IMR-90 (cell line): ENCODE measurements around the gene TRMT1. TPM values are rescaled to one million over a fixed set of nuclear protein-coding genes. Genes with fewer than 3 reads are reported as not detected.
A peak's percentile ranks its signal among the peaks of the same experiment; 100 is the strongest.

Source experiments
- ATAC-seq: fragments of 200-7000 bp; cut with Tn5 transposase; 2 replicates; pipeline ENCODE4 v1.9.1; 2020; ENCODE audit warnings: low read depth, mild to moderate bottlenecking, moderate library complexity
- BruUV-seq: library from RNA; stranded (reverse); fragments of 400-500 nt; replicated peaks from 2 replicates; lab custom pipeline; 2021; lab: Mats Ljungman, UMichigan
- CTCF ChIA-PET: fragments of 300-600 bp; formaldehyde crosslinking; extraction: SDS; loops from one replicate; lab custom pipeline; 2021; ENCODE audit warnings: antibody characterized with exemption; lab: Yijun Ruan, JAX
- POLR2A ChIA-PET: fragments of 300-600 bp; sonication (Branson Sonifier 250); formaldehyde crosslinking; loops from one replicate; lab custom pipeline; 2022; ENCODE audit warnings: antibody characterized with exemption; ENCODE audit not compliant: unreplicated experiment; lab: Charles Lee
- DNase-seq: peaks from one replicate; pipeline ENCODE4 v3.0.0; 2013
- H2AFZ ChIP-seq: replicated peaks from 2 replicates; pipeline ENCODE3; 2013; ENCODE audit warnings: low read length, mild to moderate bottlenecking; ENCODE audit not compliant: poor library complexity
- H2AK5ac ChIP-seq: 2 replicates; pipeline ENCODE4 v1.6.1; 2013; ENCODE audit warnings: low read depth, low read length, inconsistent platforms
- H2AK9ac ChIP-seq: replicated peaks from 2 replicates; pipeline ENCODE3; 2013; ENCODE audit warnings: mild to moderate bottlenecking, low read depth, low read length, moderate library complexity; ENCODE audit not compliant: poor library complexity
- H2BK120ac ChIP-seq: 2 replicates; pipeline ENCODE4 v1.6.1; 2013; ENCODE audit warnings: low read depth, low read length, inconsistent platforms
- H2BK15ac ChIP-seq: 3 replicates; pipeline ENCODE4 v1.6.1; 2013; ENCODE audit warnings: low read depth, low read length, inconsistent platforms
- H2BK20ac ChIP-seq: 2 replicates; pipeline ENCODE4 v1.6.1; 2013; ENCODE audit warnings: low read depth, mild to moderate bottlenecking, inconsistent platforms, low read length, moderate library complexity
- H2BK5ac ChIP-seq: 2 replicates; pipeline ENCODE4 v1.6.1; 2013; ENCODE audit warnings: mild to moderate bottlenecking, low read depth, low read length, inconsistent platforms; ENCODE audit not compliant: poor library complexity, severe bottlenecking
- H3K14ac ChIP-seq: replicated peaks from 2 replicates; pipeline ENCODE4 v1.6.1; 2013; ENCODE audit warnings: low read depth, low read length, inconsistent platforms
- H3K18ac ChIP-seq: 2 replicates; pipeline ENCODE4 v1.6.1; 2013; ENCODE audit warnings: low read depth, low read length, control low read depth
- H3K23ac ChIP-seq: 2 replicates; pipeline ENCODE4 v1.6.1; 2013; ENCODE audit warnings: low read depth, low read length, inconsistent platforms
- H3K27ac ChIP-seq: 2 replicates; pipeline ENCODE4 v1.5.1; 2013; ENCODE audit warnings: mild to moderate bottlenecking, control low read depth, low read length; ENCODE audit not compliant: insufficient read depth
- H3K27me3 ChIP-seq: 2 replicates; pipeline ENCODE4 v1.6.1; 2013; ENCODE audit warnings: low read length; ENCODE audit not compliant: control insufficient read depth, insufficient read depth
- H3K36me3 ChIP-seq: 2 replicates; pipeline ENCODE4 v1.6.1; 2013; ENCODE audit warnings: low read length, mixed read lengths; ENCODE audit not compliant: control insufficient read depth, insufficient read depth
- H3K4ac ChIP-seq: 2 replicates; pipeline ENCODE4 v1.6.1; 2013; ENCODE audit warnings: low read depth, low read length, inconsistent platforms
- H3K4me1 ChIP-seq: 2 replicates; pipeline ENCODE4 v1.6.1; 2013; ENCODE audit warnings: low read length, mixed read lengths; ENCODE audit not compliant: control insufficient read depth, insufficient read depth
- H3K4me2 ChIP-seq: 2 replicates; pipeline ENCODE4 v1.6.1; 2013; ENCODE audit warnings: low read depth, mild to moderate bottlenecking, control low read depth, low read length, moderate library complexity
- H3K4me3 ChIP-seq: 2 replicates; pipeline ENCODE4 v1.5.1; 2013; ENCODE audit warnings: low read depth, mild to moderate bottlenecking, control low read depth, low read length, moderate library complexity; ENCODE audit not compliant: insufficient read depth
- H3K56ac ChIP-seq: 2 replicates; pipeline ENCODE4 v1.6.1; 2013; ENCODE audit warnings: low read length, inconsistent platforms; ENCODE audit not compliant: insufficient read depth; ENCODE audit errors: extremely low read depth
- H3K79me1 ChIP-seq, 2 experiments: 2 replicates each; pipeline ENCODE4 v1.6.1; 2013; ENCODE audit warnings: low read length in 2 of 2, inconsistent platforms in 1 of 2, low read depth in 1 of 2
- H3K9ac ChIP-seq: 2 replicates; pipeline ENCODE4 v1.6.1; 2013; ENCODE audit warnings: low read depth, low read length, control low read depth
- H3K9me1 ChIP-seq: 2 replicates; pipeline ENCODE4 v1.6.1; 2013; ENCODE audit warnings: low read length, inconsistent platforms; ENCODE audit not compliant: insufficient read depth
- H3K9me3 ChIP-seq: 2 replicates; pipeline ENCODE4 v1.6.1; 2013; ENCODE audit warnings: low read length; ENCODE audit not compliant: control insufficient read depth, insufficient read depth
- H4K20me1 ChIP-seq: 2 replicates; pipeline ENCODE4 v1.6.1; 2013; ENCODE audit warnings: low read length, inconsistent platforms; ENCODE audit not compliant: insufficient read depth
- H4K5ac ChIP-seq: 2 replicates; pipeline ENCODE4 v1.6.1; 2013; ENCODE audit warnings: mild to moderate bottlenecking, low read depth, low read length, control low read depth
- H4K8ac ChIP-seq, 2 experiments: 2 replicates each; pipeline ENCODE4 v1.6.1; 2013; ENCODE audit warnings: low read depth in 2 of 2, low read length in 2 of 2, control low read depth in 1 of 2, inconsistent platforms in 1 of 2
- H4K91ac ChIP-seq: 2 replicates; pipeline ENCODE4 v1.6.1; 2013; ENCODE audit warnings: low read depth, low read length, inconsistent platforms; ENCODE audit not compliant: insufficient read depth
- BHLHE40 ChIP-seq: fragments of 150-350 bp; IDR thresholded peaks from 2 replicates; pipeline ENCODE4 v1.6.1; 2016; ENCODE audit warnings: mild to moderate bottlenecking, low read depth, low read length
- CEBPB ChIP-seq: IDR thresholded peaks from 2 replicates; pipeline ENCODE4 v1.6.1; 2012; ENCODE audit warnings: low read depth, low read length, improper control_type of control experiment
- CHD1 ChIP-seq: IDR thresholded peaks from 2 replicates; pipeline ENCODE4 v1.6.1; 2012; ENCODE audit warnings: low read depth, low read length, improper control_type of control experiment
- CTCF ChIP-seq: conservative IDR thresholded peaks from 2 replicates; pipeline ENCODE4 v1.5.1; 2012; ENCODE audit warnings: mild to moderate bottlenecking, low read depth, low read length, improper control_type of control experiment
- FOS ChIP-seq: fragments of 150-350 bp; IDR thresholded peaks from 2 replicates; pipeline ENCODE4 v1.6.1; 2016; ENCODE audit warnings: low read depth, low read length
- MAFK ChIP-seq: IDR thresholded peaks from 2 replicates; pipeline ENCODE4 v1.6.1; 2012; ENCODE audit warnings: low read depth, low read length, improper control_type of control experiment
- MAZ ChIP-seq: IDR thresholded peaks from 2 replicates; pipeline ENCODE4 v1.6.1; 2012; ENCODE audit warnings: low read depth, mild to moderate bottlenecking, low read length, improper control_type of control experiment, moderate library complexity, borderline replicate concordance
- MXI1 ChIP-seq: IDR thresholded peaks from 2 replicates; pipeline ENCODE4 v1.6.1; 2012; ENCODE audit warnings: low read depth, mild to moderate bottlenecking, low read length, moderate library complexity, borderline replicate concordance
- NFE2L2 ChIP-seq: fragments of 150-350 bp; IDR thresholded peaks from 2 replicates; pipeline ENCODE4 v1.6.1; 2016; ENCODE audit warnings: low read depth, mild to moderate bottlenecking, low read length
- POLR2A ChIP-seq: IDR thresholded peaks from 2 replicates; pipeline ENCODE4 v1.6.1; 2012; ENCODE audit warnings: mild to moderate bottlenecking, low read depth, low read length
- RAD21 ChIP-seq: IDR thresholded peaks from 2 replicates; pipeline ENCODE4 v1.6.1; 2012; ENCODE audit warnings: low read length, improper control_type of control experiment
- RCOR1 ChIP-seq: IDR thresholded peaks from 2 replicates; pipeline ENCODE4 v1.6.1; 2012; ENCODE audit warnings: mild to moderate bottlenecking, low read length, improper control_type of control experiment; ENCODE audit not compliant: insufficient replicate concordance
- SMC3 ChIP-seq: fragments of 150-350 bp; IDR thresholded peaks from 2 replicates; pipeline ENCODE4 v1.6.1; 2016; ENCODE audit warnings: low read depth, mild to moderate bottlenecking, antibody characterized with exemption, low read length, moderate library complexity
- WGBS, 2 experiments: methylation state at CpG; one replicate each; pipeline versions ENCODE4 v1.1.5 to v1.1.7; 2013; ENCODE audit warnings: missing lambda C conversion rate in 2 of 2; ENCODE audit not compliant: insufficient read length in 1 of 2; ENCODE audit errors: extremely low coverage in 2 of 2; 5-methylcytosine and 5-hydroxymethylcytosine counted together
- dilution Hi-C: fragments of 300-500 bp; cut with HindIII; formaldehyde crosslinking; loops from one replicate; pipeline ENCODE4 v1.14.3; 2018; ENCODE audit warnings: low sequenced_read_pairs; ENCODE audit not compliant: unreplicated experiment
- in situ Hi-C: fragments of 300-500 bp; cut with MboI; formaldehyde crosslinking; loops from 3 replicates; pipeline ENCODE4 v1.14.3; 2019; ENCODE audit warnings: low sequenced_read_pairs, inconsistent platforms, mixed read lengths
- intact Hi-C: fragments of 100-400 bp; cut with micrococcal nuclease; formaldehyde crosslinking; loops from 2 replicates; pipeline ENCODE4 v1.10.0; 2022
- polyA plus RNA-seq, 3 experiments: library from polyadenylated mRNA; depleted of rRNA; stranded (reverse); fragments of >200 nt; gene quantifications; 2 replicates each; pipeline ENCODE4 v1.2.3, GENCODE V29; 2012; ENCODE audit warnings: low replicate concordance in 1 of 3
- total RNA-seq: library from RNA; depleted of rRNA; stranded (reverse); fragments of >200 nt; gene quantifications from 2 replicates; pipeline ENCODE4 v1.2.3, GENCODE V29; 2012
- TF ChIP-seq, protein P1 (sequence below): fragments of 150-350 bp; IDR thresholded peaks from 2 replicates; pipeline ENCODE4 v1.6.1; 2017; ENCODE audit warnings: mild to moderate bottlenecking, antibody characterized with exemption, low read length, low read depth

The TRMT1 gene
- total and polyA plus RNA-seq, 2 of the 4 experiments (the other 2 are of a cell fraction), result 28.3 to 56.0 TPM

GRCh38 chr19:13100841-13101589 lies 15.5 kb downstream of the TRMT1 start (continued):
- no peak for TF ChIP-seq BHLHE40
- no peak for TF ChIP-seq MAFK

DNA sequence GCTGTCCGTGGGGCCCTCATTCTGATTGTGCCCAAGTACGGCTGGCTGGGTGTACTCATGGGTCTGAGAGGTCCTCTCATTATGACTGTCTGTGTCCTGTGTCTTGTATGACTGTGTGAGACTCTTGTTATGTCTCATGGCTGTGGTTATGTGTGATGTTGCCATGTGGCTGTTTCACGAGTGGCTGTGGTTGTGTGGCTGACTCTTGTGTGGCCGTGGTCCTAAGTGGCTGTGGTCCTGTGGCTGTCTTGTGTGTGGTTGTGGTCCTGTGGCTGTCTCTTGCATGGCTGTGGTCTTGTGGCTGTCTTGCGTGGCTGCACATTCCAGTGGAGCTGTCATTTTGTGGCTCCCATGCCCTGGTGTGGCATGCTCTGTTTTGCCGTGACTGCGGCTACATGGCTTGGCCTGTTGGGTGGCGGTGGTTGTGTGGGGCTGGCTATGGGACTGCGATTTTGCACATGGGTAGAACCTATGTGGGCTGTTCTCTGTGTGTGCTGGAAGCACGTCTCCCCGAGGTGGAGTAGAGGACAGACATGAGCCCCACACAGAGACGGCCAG lies 16.4 kb downstream of the TRMT1 start:
- no peak overlapping the region for H3K4me2 ChIP-seq
- H3K9me1 ChIP-seq, result 0 out of 2 replicates have a peak, but pooled peaks cover 4% of the 10 kb centered on the region
- H3K27ac ChIP-seq, result no peak overlapping the region
- H2AK9ac ChIP-seq, result peak overlapping the region; percentile 58
- CTCF ChIA-PET, result no interaction called here
- ATAC-seq (no peak), DNase-seq (no peak)
- H3K79me1 ChIP-seq, result peaks cover 0 to 17% of the 10 kb centered on the region in 2 experiments; a peak in 1 of 4 replicates
- POLR2A ChIA-PET, result no interaction called here
- H2BK120ac ChIP-seq, result no peak overlapping the region
- no peak overlapping the region for H2BK5ac ChIP-seq
- BruUV-seq, result no TSS peak
- no peak overlapping the region for H4K8ac ChIP-seq
- no peak overlapping the region for H2BK20ac ChIP-seq
- H3K4me1 ChIP-seq, result peaks cover 12% of the 10 kb centered on the region
- no peaks in the 10 kb centered on the region for H3K9me3 ChIP-seq
- peaks cover 10% of the 10 kb centered on the region; the same call in 1 of the 2 replicates for H3K36me3 ChIP-seq
- TF ChIP-seq BHLHE40 (no peak), SMC3 (no peak), POLR2A (no peak), CTCF (no peak), RAD21 (no peak), MAFK (no peak), MAZ (no peak), CHD1 (no peak), RCOR1 (no peak), MXI1 (no peak), CEBPB (no peak), FOS (no peak), NFE2L2 (no peak)
- TF ChIP-seq, protein P1, sequence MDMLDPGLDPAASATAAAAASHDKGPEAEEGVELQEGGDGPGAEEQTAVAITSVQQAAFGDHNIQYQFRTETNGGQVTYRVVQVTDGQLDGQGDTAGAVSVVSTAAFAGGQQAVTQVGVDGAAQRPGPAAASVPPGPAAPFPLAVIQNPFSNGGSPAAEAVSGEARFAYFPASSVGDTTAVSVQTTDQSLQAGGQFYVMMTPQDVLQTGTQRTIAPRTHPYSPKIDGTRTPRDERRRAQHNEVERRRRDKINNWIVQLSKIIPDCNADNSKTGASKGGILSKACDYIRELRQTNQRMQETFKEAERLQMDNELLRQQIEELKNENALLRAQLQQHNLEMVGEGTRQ, result no peak
- H4K5ac ChIP-seq, result no peak overlapping the region
- H4K20me1 ChIP-seq, result no peaks in the 10 kb centered on the region; the same call in 1 of the 2 replicates
- H3K4me3 ChIP-seq, result no peak overlapping the region
- H3K18ac ChIP-seq, result no peak overlapping the region
- WGBS, 2 experiments, result 94% methylated on average over 3 of the region's 12 CpGs; no CpG with 5 or more reads in 1 of the 2 experiments
- no peak overlapping the region for H2BK15ac ChIP-seq
- no peak overlapping the region for H3K9ac ChIP-seq
- no peak overlapping the region for H3K14ac ChIP-seq
- H3K56ac ChIP-seq, result no peak overlapping the region
- H3K27me3 ChIP-seq, result no peaks in the 10 kb centered on the region
- dilution Hi-C loops, result no loop called here
- in situ Hi-C loops, result no loop called here
- no peak overlapping the region for H4K91ac ChIP-seq
- H2AFZ ChIP-seq, result peak overlapping the region; percentile 1
- H3K23ac ChIP-seq, result no peak overlapping the region
- intact Hi-C loops, result no loop called here
- H2AK5ac ChIP-seq, result no peak overlapping the region
- no peak overlapping the region for H3K4ac ChIP-seq
